Lower leg skin (tissue), 4 donors: ENCODE measurements around the gene DAO. TPM values are rescaled to one million over a fixed set of nuclear protein-coding genes. Genes with fewer than 3 reads are reported as not detected.
"Not testable (repeated sequence)": the region's sequence is repeated elsewhere in the genome, so short reads cannot be mapped to it uniquely, and the experiment has no call there.

ENCODE experiments used
- DNase-seq, 2 donors: peaks; one replicate each; pipeline ENCODE4 v3.0.0-alpha.2; 2019; ENCODE audit warnings: low spot score in 2 of 2
- H3K4me3 ChIP-seq: fragments of 200-600 bp; sonication (generic); 2 replicates; pipeline ENCODE4 v1.5.1; 2017; ENCODE audit warnings: mild to moderate bottlenecking, low read depth; ENCODE audit not compliant: poor library complexity, severe bottlenecking
- POLR2A ChIP-seq, 2 donors: fragments of 450-650 bp; IDR thresholded peaks; one replicate each; pipeline ENCODE4 v1.6.1; 2016 to 2017; ENCODE audit warnings: antibody characterized with exemption in 2 of 2, mild to moderate bottlenecking in 1 of 2, moderate library complexity in 1 of 2
- WGBS, 2 donors: methylation state at CpG; one replicate each; pipeline ENCODE4 v1.1.5; 2018; 5-methylcytosine and 5-hydroxymethylcytosine counted together
- intact Hi-C: fragments of 100-400 bp; cut with DNase I; formaldehyde crosslinking; loops from one replicate; pipeline ENCODE4 v1.15.0; 2023; ENCODE audit warnings: low total_unique reads
- total RNA-seq, 4 donors: library from RNA; depleted of rRNA; stranded (reverse); fragments of >200 nt; gene quantifications; one replicate each; pipeline ENCODE4 v1.1.0, GENCODE V29; 2016
- TF ChIP-seq, protein P1 (sequence below), 3 donors: fragments of 450-650 bp; IDR thresholded peaks; one replicate each; pipeline ENCODE4 v1.5.1; 2016; ENCODE audit warnings: antibody characterized with exemption in 3 of 3, mild to moderate bottlenecking in 3 of 3, moderate library complexity in 2 of 3

DAO gene
- total RNA-seq, 4 donors from 2014 or later = not detected

DNA sequence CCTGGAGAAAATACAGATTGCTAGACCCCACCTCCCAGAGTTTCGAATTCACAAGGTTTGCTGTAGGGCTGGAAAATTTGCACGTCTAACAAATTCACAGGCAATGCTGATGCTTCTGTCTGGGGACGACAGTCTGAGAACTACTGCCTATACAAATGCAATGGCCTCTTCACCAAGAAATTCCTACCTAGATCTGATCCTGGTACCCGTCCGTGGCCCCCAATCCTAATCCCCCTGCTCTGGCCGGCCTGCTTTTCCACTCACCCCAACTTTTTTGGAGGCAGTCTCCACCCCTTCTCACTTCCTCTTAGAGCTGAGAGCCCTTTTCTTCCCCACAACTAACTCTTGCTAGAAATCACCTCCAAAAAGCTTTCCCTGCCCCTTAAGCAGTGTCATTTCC lies 19.4 kb upstream of the DAO start:
- no peak for DNase-seq
- intact Hi-C loops = no loop called here
- no peak overlapping the region for H3K4me3 ChIP-seq
- no peak for TF ChIP-seq POLR2A (IDR thresholded peaks at IDR 0.05)
- TF ChIP-seq, protein P1, sequence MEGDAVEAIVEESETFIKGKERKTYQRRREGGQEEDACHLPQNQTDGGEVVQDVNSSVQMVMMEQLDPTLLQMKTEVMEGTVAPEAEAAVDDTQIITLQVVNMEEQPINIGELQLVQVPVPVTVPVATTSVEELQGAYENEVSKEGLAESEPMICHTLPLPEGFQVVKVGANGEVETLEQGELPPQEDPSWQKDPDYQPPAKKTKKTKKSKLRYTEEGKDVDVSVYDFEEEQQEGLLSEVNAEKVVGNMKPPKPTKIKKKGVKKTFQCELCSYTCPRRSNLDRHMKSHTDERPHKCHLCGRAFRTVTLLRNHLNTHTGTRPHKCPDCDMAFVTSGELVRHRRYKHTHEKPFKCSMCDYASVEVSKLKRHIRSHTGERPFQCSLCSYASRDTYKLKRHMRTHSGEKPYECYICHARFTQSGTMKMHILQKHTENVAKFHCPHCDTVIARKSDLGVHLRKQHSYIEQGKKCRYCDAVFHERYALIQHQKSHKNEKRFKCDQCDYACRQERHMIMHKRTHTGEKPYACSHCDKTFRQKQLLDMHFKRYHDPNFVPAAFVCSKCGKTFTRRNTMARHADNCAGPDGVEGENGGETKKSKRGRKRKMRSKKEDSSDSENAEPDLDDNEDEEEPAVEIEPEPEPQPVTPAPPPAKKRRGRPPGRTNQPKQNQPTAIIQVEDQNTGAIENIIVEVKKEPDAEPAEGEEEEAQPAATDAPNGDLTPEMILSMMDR (IDR thresholded peaks at IDR 0.05) = no peak
- WGBS, 2 donors = 71 to 84% methylated on average over 6 of the region's 6 CpGs

- no peak overlapping the region for H3K4me3 ChIP-seq
- TF ChIP-seq, protein P1 (IDR thresholded peaks at IDR 0.05) = no peak
- TF ChIP-seq POLR2A (IDR thresholded peaks at IDR 0.05) = no peak
- DNase-seq = no peak
- WGBS, 2 donors = 75 to 85% methylated on average over 6 of the region's 6 CpGs
- intact Hi-C loops = no loop called here
These were observed 17.9 kb upstream of the DAO start for GRCh38 chr12:108861878-108862587.

DNA sequence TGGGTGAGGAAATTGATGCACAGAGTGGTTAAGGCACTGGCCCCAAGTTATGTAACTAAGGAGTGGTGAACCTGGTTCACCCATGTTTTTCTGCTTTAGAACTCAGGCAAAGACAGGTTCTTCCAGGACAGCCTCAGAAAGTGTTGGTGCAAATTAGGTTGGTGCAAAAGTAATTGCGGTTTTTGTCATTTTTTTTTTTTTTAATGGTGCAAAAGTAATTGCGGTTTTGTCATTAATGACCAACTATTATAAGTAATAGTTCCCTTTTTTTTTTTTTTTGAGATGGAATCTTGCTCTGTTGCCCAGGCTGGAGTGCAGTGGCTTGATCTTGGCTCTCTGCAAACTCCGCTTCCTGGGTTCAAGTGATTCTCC lies 17.3 kb upstream of the DAO start:
- intact Hi-C loops = no loop called here
- 84 to 87% methylated on average over 3 of the region's 3 CpGs for WGBS, 2 donors
- TF ChIP-seq, protein P1 (IDR thresholded peaks at IDR 0.05) = no peak
- TF ChIP-seq POLR2A (IDR thresholded peaks at IDR 0.05) = no peak
- no peak for DNase-seq
- H3K4me3 ChIP-seq = no peak overlapping the region

DNA sequence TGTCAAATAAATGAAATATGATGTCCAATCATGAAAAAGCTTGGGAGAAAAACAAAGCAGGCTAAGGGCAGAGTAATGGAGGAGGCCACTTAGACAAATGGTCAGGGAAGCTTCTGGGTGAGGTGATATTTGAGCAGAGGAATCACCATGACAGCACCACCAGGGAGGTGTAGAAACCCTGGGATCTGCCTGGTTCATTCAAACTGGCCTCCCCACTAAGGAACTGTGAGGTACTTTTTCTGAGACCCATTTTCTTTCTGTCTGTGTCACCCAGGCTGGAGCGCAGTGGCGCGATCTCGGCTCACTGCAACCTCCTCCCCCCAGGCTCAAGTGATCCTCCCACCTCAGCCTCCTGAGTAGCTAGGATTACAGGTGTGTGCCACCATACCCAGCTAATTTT lies 14.7 kb upstream of the DAO start:
- H3K4me3 ChIP-seq = no peak overlapping the region
- WGBS, 2 donors = 98 to 100% methylated on average over 4 of the region's 4 CpGs
- intact Hi-C loops = no loop called here
- DNase-seq = no peak
- TF ChIP-seq POLR2A (IDR thresholded peaks at IDR 0.05) = no peak
- TF ChIP-seq, protein P1 (IDR thresholded peaks at IDR 0.05) = no peak

DNA sequence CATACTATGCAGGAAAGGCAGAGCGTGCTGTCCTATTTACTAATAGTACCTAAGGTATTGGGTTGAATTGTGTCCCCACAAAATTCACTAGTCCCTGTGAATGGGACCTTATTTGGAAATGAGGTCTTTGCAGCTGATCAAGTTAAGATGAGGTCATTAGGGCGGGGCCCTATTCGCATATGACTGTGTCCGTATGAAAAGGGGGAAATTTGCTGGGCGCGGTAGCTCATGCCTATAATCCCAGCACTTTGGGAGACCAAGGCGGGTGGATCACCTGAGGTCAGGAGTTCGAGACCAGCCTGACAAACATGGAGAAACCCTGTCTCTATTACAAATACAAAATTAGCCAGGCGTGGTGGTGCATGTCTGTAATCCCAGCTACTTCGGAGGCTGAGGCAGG lies 13.8 kb upstream of the DAO start:
- DNase-seq, intact Hi-C loops: not testable (repeated sequence)

GRCh38 chr12:108868781-108869180 lies 11.1 kb upstream of the DAO start:
- TF ChIP-seq, protein P1 (IDR thresholded peaks at IDR 0.05) = no peak
- TF ChIP-seq POLR2A (IDR thresholded peaks at IDR 0.05) = no peak
- no peak for DNase-seq
- WGBS, 2 donors = 88 to 91% methylated on average over 4 of the region's 4 CpGs
- H3K4me3 ChIP-seq = no peak overlapping the region
- intact Hi-C loops = no loop called here

More for the DNA sequence above, 13.8 kb upstream of the DAO start:
- not testable (repeated sequence) for H3K4me3 ChIP-seq
- 69 to 77% methylated on average over 10 of the region's 10 CpGs for WGBS, 2 donors
